HepG2 (cell line): Measurements from ENCODE around the gene SACS.

ENCODE experiments used
- CTCF ChIP-seq: sonication (generic); formaldehyde crosslinking; IDR thresholded peaks from 2 replicates; pipeline ENCODE4 v1.5.0; 2020; ENCODE audit warnings: mild to moderate bottlenecking, missing genetic modification reagents, moderate library complexity
- ZFP91 ChIP-seq: sonication (generic); formaldehyde crosslinking; IDR thresholded peaks from 2 replicates; pipeline ENCODE4 v1.9.0; 2022; ENCODE audit warnings: missing genetic modification reagents, mild to moderate bottlenecking, borderline replicate concordance

GRCh38 chr13:23330356-23330755 lies 103.1 kb downstream of the SACS start:
- TF ChIP-seq ZFP91 (no peak), CTCF (no peak)
